Measurements from ENCODE around the gene HDHD3.

HDHD3 gene

DNA sequence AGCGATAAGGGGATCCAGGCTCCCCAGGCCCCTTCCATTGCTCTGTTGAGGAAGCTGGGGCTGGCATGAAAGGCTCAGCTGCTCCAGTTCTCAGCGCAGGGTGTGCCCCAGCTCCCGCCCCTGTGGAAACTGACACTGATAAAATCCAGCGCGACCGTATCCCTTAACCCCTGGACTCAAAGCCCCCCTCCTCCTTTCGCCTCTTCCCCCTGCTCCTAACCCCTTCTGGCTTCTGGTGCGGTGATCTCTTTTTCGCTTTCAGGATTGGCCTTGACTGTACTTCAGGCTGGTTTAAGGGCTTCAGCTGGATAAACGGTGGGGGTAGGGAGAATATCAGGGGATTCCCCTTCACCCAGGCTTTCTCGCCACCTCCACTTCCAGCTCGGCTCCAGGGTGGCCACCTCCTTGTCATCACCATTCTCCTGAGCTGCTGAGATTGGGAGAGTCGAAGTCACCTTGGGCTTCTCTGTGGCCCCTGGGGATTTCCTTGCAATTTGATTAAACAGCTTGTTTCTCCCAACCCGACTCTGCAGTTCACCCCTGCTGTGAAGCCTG is 26.6 kb downstream of the HDHD3 start:
- TF ChIP-seq, protein P1, sequence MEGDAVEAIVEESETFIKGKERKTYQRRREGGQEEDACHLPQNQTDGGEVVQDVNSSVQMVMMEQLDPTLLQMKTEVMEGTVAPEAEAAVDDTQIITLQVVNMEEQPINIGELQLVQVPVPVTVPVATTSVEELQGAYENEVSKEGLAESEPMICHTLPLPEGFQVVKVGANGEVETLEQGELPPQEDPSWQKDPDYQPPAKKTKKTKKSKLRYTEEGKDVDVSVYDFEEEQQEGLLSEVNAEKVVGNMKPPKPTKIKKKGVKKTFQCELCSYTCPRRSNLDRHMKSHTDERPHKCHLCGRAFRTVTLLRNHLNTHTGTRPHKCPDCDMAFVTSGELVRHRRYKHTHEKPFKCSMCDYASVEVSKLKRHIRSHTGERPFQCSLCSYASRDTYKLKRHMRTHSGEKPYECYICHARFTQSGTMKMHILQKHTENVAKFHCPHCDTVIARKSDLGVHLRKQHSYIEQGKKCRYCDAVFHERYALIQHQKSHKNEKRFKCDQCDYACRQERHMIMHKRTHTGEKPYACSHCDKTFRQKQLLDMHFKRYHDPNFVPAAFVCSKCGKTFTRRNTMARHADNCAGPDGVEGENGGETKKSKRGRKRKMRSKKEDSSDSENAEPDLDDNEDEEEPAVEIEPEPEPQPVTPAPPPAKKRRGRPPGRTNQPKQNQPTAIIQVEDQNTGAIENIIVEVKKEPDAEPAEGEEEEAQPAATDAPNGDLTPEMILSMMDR (IDR thresholded peaks at IDR 0.05; ENCODE audit: insufficient read depth, low read length, poor library complexity, severe bottlenecking), result no peak
- TF ChIP-seq EZH2phosphoT487 (conservative IDR thresholded peaks at IDR 0.05; ENCODE audit: low read length), result no peak
- Histone ChIP-seq H3K36me3 (ENCODE audit: low read length) (no peaks in the 10 kb centered on the region), H3K4me3 (ENCODE audit: insufficient read depth, low read length, poor library complexity, severe bottlenecking) (peak overlapping the region; percentile 43), H2AFZ (ENCODE audit: low read depth, low read length, severe bottlenecking) (peak overlapping the region; percentile 9), H3K9me2 (replicated peaks; ENCODE audit: insufficient read depth, low read length) (no peaks in the 10 kb centered on the region), H3K27me3 (ENCODE audit: low read length) (no peaks in the 10 kb centered on the region), H3K9me3 (ENCODE audit: insufficient read depth, low read length) (no peaks in the 10 kb centered on the region), H3K9ac (ENCODE audit: low read length) (no peak overlapping the region; the same call in 1 of the 2 replicates), H3K27ac (ENCODE audit: low read depth, low read length) (no peak overlapping the region), H3K79me2 (ENCODE audit: insufficient read depth, low read length) (no peaks in the 10 kb centered on the region), H4K20me1 (ENCODE audit: low read depth, low read length) (no peaks in the 10 kb centered on the region), H3K4me2 (ENCODE audit: low read depth, low read length, poor library complexity, severe bottlenecking) (peak overlapping the region; percentile 44), H3F3A (ENCODE audit: insufficient read depth) (no peaks in the 10 kb centered on the region)

DNA sequence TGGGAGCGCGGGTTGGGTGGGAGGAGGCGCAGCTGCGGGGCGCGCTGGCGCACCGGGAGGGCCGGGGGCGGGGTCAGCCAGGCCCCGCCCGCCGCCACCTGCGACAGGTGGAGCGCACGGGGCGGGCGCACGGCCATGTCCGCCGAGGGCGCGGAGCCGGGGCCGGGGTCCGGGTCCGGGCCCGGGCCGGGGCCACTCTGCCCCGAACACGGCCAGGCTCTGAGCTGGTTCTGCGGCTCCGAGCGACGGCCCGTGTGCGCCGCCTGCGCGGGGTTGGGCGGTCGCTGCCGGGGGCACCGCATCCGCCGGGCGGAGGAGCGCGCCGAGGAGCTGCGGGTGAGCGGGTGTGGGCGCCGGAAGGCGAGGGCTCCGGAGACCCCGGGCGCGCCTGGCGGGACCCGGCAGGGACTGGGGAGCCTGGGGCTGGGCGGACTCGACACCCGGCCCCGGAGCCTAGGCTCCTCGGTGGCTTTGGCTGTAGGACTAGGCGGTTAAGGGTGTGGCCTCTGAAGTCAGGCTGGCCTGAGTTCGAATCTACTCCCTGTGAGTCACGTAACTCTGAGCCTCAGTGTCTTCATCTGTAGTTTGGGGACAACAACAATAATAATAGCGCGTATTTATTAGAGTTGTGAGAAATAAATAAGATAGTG is 27.2 kb downstream of the HDHD3 start, which contains the start of gene BSPRY:
BSPRY (plus strand) TSS at position 97 of the 650 bp plus-strand sequence; CDS start at position 136, 39 bp downstream.
- H3K27ac ChIP-seq (ENCODE audit: low read depth, low read length), result no peak within 1 kb of the TSS
- TF ChIP-seq, protein P1 (IDR thresholded peaks at IDR 0.05; ENCODE audit: insufficient read depth, low read length, poor library complexity, severe bottlenecking), result no peak
- no peak for TF ChIP-seq EZH2phosphoT487 (conservative IDR thresholded peaks at IDR 0.05; ENCODE audit: low read length)
- H3K4me3 ChIP-seq (ENCODE audit: insufficient read depth, low read length, poor library complexity, severe bottlenecking), result peak within 1 kb of the TSS; percentile 43
- H2AFZ ChIP-seq (ENCODE audit: low read depth, low read length, severe bottlenecking), result peak within 1 kb of the TSS; percentile 9
- H3K4me2 ChIP-seq (ENCODE audit: low read depth, low read length, poor library complexity, severe bottlenecking), result peak within 1 kb of the TSS; percentile 44
- no peaks in the 10 kb centered on the region for H3K36me3 ChIP-seq (ENCODE audit: low read length)
- no peaks in the 10 kb centered on the region for H3K9me2 ChIP-seq (replicated peaks; ENCODE audit: insufficient read depth, low read length)
- H3K9me3 ChIP-seq (ENCODE audit: insufficient read depth, low read length), result no peaks in the 10 kb centered on the region
- no peaks in the 10 kb centered on the region for H4K20me1 ChIP-seq (ENCODE audit: low read depth, low read length)
- no peaks in the 10 kb centered on the region for H3K79me2 ChIP-seq (ENCODE audit: insufficient read depth, low read length)
- no peak within 1 kb of the TSS; the same call in 1 of the 2 replicates for H3K9ac ChIP-seq (ENCODE audit: low read length)
- no peaks in the 10 kb centered on the region for H3K27me3 ChIP-seq (ENCODE audit: low read length)
- H3F3A ChIP-seq (ENCODE audit: insufficient read depth), result no peaks in the 10 kb centered on the region

DNA sequence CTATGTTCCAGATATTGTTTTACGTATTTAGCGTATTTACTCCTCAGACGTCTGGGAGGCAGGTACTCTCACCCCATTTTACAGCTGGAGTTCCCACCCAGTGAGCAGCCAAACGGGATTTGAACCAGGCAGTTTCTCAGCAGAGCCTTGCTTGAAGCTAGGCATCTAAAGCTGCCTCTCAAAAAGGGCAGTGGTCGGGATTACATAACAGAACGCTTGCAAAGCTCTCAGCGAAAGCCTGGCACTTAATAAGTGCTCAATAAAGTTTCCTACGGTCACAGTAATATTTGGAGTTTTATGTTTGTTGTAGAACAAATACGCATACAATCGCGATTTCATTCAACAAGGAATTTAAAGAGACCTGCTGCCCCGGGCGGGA is 27.7 kb downstream of the HDHD3 start:
- Histone ChIP-seq H3F3A (ENCODE audit: insufficient read depth) (no peaks in the 10 kb centered on the region), H3K27me3 (ENCODE audit: low read length) (no peaks in the 10 kb centered on the region), H3K9me3 (ENCODE audit: insufficient read depth, low read length) (no peaks in the 10 kb centered on the region), H4K20me1 (ENCODE audit: low read depth, low read length) (no peaks in the 10 kb centered on the region), H2AFZ (ENCODE audit: low read depth, low read length, severe bottlenecking) (no peak overlapping the region), H3K79me2 (ENCODE audit: insufficient read depth, low read length) (no peaks in the 10 kb centered on the region), H3K27ac (ENCODE audit: low read depth, low read length) (no peak overlapping the region), H3K4me2 (ENCODE audit: low read depth, low read length, poor library complexity, severe bottlenecking) (peak overlapping the region; percentile 44), H3K9ac (ENCODE audit: low read length) (no peak overlapping the region), H3K4me3 (ENCODE audit: insufficient read depth, low read length, poor library complexity, severe bottlenecking) (no peak overlapping the region), H3K9me2 (replicated peaks; ENCODE audit: insufficient read depth, low read length) (no peaks in the 10 kb centered on the region), H3K36me3 (ENCODE audit: low read length) (no peaks in the 10 kb centered on the region)
- no peak for TF ChIP-seq EZH2phosphoT487 (conservative IDR thresholded peaks at IDR 0.05; ENCODE audit: low read length)
- TF ChIP-seq, protein P1 (IDR thresholded peaks at IDR 0.05; ENCODE audit: insufficient read depth, low read length, poor library complexity, severe bottlenecking), result no peak

All from SU-DHL-6 (cell line).